Measurements from ENCODE around the gene NIPAL3. TPM values are rescaled to one million over a fixed set of nuclear protein-coding genes. Genes with fewer than 3 reads are reported as not detected.

Gene NIPAL3
- total RNA-seq, 4 donors from 2014 or later = 38.0 to 74.3 (median 57.3) TPM

DNA sequence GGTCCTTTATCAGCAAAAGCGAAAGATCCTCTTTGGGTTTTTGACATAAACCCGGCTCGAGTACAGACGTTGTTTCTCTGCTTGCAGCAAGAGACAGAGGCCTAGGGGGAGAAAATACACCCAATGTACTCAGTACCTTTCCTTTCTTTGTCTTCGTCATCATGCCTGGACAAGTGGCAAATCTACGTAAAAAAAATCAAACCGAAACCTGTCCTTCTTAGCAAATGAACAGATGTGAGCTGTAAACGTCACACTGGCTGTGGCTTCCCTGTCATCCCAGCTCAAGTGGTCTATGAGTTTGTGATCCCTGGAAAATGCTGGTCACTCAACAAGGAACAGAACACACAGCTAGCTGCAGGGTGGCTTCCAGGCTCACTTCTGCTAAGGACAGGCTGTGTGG, 41.9 kb upstream of the NIPAL3 start:
- peak in 1 of 3 donors; percentile 29 for DNase-seq
- Histone ChIP-seq H3K27ac (peak overlapping the region in 1 of 4 donors; percentile 52), H3K4me3 (no peak overlapping the region), H3K27me3 (no peaks in the 10 kb centered on the region), H3K36me3 (peaks cover 0 to 30% (median 0%) of the 10 kb centered on the region in 3 donors), H3K9me3 (no peaks in the 10 kb centered on the region), H3K4me1 (no peaks in the 10 kb centered on the region)
- no peak for TF ChIP-seq POLR2A (IDR thresholded peaks at IDR 0.05)
- TF ChIP-seq, protein P1, sequence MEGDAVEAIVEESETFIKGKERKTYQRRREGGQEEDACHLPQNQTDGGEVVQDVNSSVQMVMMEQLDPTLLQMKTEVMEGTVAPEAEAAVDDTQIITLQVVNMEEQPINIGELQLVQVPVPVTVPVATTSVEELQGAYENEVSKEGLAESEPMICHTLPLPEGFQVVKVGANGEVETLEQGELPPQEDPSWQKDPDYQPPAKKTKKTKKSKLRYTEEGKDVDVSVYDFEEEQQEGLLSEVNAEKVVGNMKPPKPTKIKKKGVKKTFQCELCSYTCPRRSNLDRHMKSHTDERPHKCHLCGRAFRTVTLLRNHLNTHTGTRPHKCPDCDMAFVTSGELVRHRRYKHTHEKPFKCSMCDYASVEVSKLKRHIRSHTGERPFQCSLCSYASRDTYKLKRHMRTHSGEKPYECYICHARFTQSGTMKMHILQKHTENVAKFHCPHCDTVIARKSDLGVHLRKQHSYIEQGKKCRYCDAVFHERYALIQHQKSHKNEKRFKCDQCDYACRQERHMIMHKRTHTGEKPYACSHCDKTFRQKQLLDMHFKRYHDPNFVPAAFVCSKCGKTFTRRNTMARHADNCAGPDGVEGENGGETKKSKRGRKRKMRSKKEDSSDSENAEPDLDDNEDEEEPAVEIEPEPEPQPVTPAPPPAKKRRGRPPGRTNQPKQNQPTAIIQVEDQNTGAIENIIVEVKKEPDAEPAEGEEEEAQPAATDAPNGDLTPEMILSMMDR (IDR thresholded peaks at IDR 0.05) = no peak

DNA sequence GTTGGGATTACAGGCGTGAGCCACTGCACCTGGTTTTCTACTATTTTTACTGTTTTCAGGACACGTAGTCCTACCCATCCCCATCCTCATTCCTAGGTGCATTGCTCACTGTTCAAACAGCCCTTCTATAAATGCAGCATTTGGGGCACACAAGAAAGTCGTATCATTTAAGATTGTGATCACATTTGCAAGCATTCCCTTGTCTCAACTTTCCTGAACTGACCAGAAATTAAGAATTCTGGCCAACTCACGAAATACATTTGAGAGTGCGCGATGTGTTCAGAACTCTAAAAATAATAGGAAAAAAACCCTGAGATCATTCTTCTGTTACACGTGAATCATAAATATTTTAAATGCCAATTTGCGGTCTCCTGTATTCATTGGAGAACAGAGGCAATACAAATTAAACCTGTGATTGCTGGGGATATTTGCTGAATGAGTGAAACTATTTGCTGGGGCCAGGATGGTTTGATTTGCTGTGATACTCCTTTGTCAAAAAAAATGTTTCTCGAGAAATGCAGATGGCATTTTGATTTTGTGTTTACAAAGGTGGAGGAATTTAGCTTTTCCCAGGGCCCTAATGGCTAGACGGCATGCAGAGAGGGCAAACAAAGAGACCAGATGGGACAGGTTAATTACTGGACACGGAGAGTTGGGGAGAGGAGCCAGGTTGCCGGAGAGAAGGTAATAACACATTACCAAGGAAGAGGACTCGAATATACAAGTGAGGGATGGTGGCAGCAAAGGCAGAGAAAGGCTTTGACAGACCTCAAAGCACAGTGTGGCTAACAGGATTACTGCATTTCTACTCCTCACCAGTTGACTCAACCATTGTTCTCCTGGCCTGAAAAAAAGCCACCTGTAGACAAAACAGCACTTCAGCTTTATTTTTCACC, 40.5 kb upstream of the NIPAL3 start:
- Histone ChIP-seq H3K9me3 (no peaks in the 10 kb centered on the region), H3K27me3 (no peaks in the 10 kb centered on the region), H3K36me3 (peaks cover 0 to 40% (median 0%) of the 10 kb centered on the region in 3 donors), H3K4me3 (no peak overlapping the region), H3K4me1 (no peaks in the 10 kb centered on the region), H3K27ac (no peak overlapping the region)
- TF ChIP-seq, protein P1 (IDR thresholded peaks at IDR 0.05) = no peak
- no peak for DNase-seq

DNA sequence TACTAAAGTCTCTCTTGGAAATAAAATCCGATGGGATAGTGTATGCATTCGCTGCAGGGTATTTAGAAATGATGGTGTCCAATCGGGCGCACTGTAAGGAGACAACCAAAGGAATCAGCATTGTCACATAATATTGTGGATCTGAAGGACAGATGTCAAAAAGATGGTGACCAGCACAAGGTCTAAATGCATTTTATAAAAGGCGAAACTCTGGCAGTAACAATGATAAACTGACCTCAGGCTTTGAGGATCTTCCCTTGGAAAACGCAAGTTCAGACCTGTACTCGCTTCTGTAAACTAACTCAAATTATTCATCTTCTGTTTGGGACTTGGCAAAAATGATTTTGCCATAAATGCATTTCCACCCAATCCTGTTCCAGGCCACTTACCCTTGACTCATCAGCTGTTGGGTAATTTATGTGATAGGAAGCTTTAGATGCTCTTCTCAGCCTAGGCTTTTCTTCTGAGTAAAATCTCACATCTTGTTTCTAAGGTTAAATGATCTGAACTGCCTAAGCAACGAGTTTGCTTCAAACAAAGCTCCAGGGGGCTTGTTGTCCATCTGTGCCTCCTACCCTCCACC, 35.8 kb upstream of the NIPAL3 start:
- no peak for DNase-seq
- Histone ChIP-seq H3K27me3 (no peaks in the 10 kb centered on the region), H3K9me3 (no peaks in the 10 kb centered on the region), H3K36me3 (peaks cover 0 to 30% (median 0%) of the 10 kb centered on the region in 3 donors), H3K4me1 (peaks cover 0 to 5% (median 0%) of the 10 kb centered on the region in 4 donors), H3K27ac (no peak overlapping the region), H3K4me3 (no peak overlapping the region)
- TF ChIP-seq, protein P1 (IDR thresholded peaks at IDR 0.05) = no peak
- no peak for TF ChIP-seq POLR2A (IDR thresholded peaks at IDR 0.05)

DNA sequence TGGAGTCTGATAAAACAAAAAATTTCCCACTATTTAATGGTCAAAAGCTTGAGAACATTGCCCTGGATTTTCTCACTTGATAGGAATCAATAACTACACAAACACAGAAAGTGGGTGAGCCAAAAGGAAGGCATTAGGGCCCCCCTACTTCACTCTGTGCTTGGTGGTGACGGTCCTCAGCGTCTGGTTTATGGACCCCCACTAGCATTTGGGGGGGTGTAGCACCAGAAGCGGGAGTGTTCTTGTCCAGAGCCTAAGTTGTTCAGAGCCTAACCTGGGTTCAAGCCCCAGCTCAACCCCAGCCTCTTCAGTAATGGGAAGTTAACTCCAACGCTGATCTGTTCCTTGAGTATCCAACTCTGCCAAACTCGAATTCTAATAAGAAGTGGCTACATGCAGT, 35.1 kb upstream of the NIPAL3 start:
- DNase-seq = no peak
- Histone ChIP-seq H3K9me3 (no peaks in the 10 kb centered on the region), H3K4me1 (peaks cover 0 to 6% (median 0%) of the 10 kb centered on the region in 4 donors), H3K27me3 (no peaks in the 10 kb centered on the region), H3K27ac (no peak overlapping the region), H3K36me3 (peaks cover 0 to 30% (median 0%) of the 10 kb centered on the region in 3 donors), H3K4me3 (no peak overlapping the region)
- TF ChIP-seq, protein P1 (IDR thresholded peaks at IDR 0.05) = no peak
- no peak for TF ChIP-seq POLR2A (IDR thresholded peaks at IDR 0.05)

DNA sequence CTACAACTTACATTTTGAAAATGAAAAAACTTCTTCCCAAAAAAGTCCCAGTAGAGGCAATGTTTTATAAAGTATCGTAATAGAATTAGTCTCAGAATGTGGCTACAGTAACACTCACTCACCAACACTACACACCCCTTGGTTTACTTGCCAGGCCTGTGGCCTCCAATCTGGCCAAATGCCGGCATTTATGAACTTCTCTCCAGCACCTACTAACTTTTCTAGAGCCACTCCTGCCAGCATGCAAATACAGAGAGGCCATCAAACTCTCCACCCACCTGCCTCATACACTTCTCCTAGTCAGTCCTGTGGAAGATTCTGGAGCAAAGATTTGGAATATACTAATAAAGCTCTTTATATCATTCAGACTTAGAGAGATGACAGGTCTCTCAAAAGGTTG, 34.3 kb upstream of the NIPAL3 start:
- no peak for DNase-seq

More for the DNA sequence above, 34.3 kb upstream of the NIPAL3 start:
- H3K9me3 ChIP-seq = no peaks in the 10 kb centered on the region
- peaks cover 0 to 6% (median 0%) of the 10 kb centered on the region in 4 donors for H3K4me1 ChIP-seq
- H3K36me3 ChIP-seq = peaks cover 0 to 30% (median 0%) of the 10 kb centered on the region in 3 donors
- no peak overlapping the region for H3K27ac ChIP-seq
- no peak for TF ChIP-seq POLR2A (IDR thresholded peaks at IDR 0.05)
- TF ChIP-seq, protein P1 (IDR thresholded peaks at IDR 0.05) = no peak
- no peak overlapping the region for H3K4me3 ChIP-seq
- H3K27me3 ChIP-seq = no peaks in the 10 kb centered on the region
